Neural cell (in vitro differentiated cells): ENCODE measurements around the gene DIP2C. TPM values are rescaled to one million over a fixed set of nuclear protein-coding genes. Genes with fewer than 3 reads are reported as not detected.

Experiments
- H2AFZ ChIP-seq: fragments of 200-600, 300-800 bp; sonication (generic), shearing (Covaris generic); 2 replicates; pipeline ENCODE4 v1.6.0; 2014; ENCODE audit warnings: low read depth, mild to moderate bottlenecking, antibody characterized with exemption, low read length, moderate library complexity
- H3F3A ChIP-seq: fragments of 200-600 bp; shearing (Covaris generic); 2 replicates; pipeline ENCODE4 v1.6.1; 2016; ENCODE audit warnings: mild to moderate bottlenecking, moderate library complexity, mixed read lengths, antibody characterized with exemption, low read length; ENCODE audit not compliant: insufficient read depth, poor library complexity, severe bottlenecking
- H3K27ac ChIP-seq: fragments of 200-600, 300-800 bp; sonication (generic), shearing (Covaris generic); 2 replicates; pipeline ENCODE4 v1.5.1; 2014; ENCODE audit warnings: mild to moderate bottlenecking, low read length, moderate library complexity
- H3K27me3 ChIP-seq: fragments of 300-800, 200-600 bp; sonication (generic), shearing (Covaris generic); 2 replicates; pipeline ENCODE4 v1.6.0; 2014; ENCODE audit warnings: mild to moderate bottlenecking, low read depth, low read length, moderate library complexity; ENCODE audit not compliant: insufficient read depth
- H3K36me3 ChIP-seq: fragments of 300-800, 200-600 bp; sonication (generic), shearing (Covaris generic); 2 replicates; pipeline ENCODE4 v1.5.1; 2014; ENCODE audit warnings: mild to moderate bottlenecking, antibody characterized with exemption, low read length, moderate library complexity; ENCODE audit not compliant: insufficient read depth
- H3K4me2 ChIP-seq: fragments of 300-800, 200-600 bp; sonication (generic), shearing (Covaris generic); 2 replicates; pipeline ENCODE4 v1.6.0; 2014; ENCODE audit warnings: mild to moderate bottlenecking, low read length
- H3K4me3 ChIP-seq: fragments of 300-800, 200-600 bp; sonication (generic), shearing (Covaris generic); 2 replicates; pipeline ENCODE4 v1.5.1; 2014; ENCODE audit warnings: mild to moderate bottlenecking, low read length, moderate library complexity
- H3K79me2 ChIP-seq: fragments of 200-600 bp; shearing (Covaris generic); replicated peaks from 2 replicates; pipeline ENCODE4 v1.6.0; 2014; ENCODE audit warnings: mild to moderate bottlenecking, low read length, moderate library complexity; ENCODE audit not compliant: insufficient read depth
- H3K9ac ChIP-seq: fragments of 300-800, 200-600 bp; sonication (generic), shearing (Covaris generic); 2 replicates; pipeline ENCODE4 v1.6.1; 2016; ENCODE audit warnings: mild to moderate bottlenecking, low read length, mixed read lengths
- H3K9me2 ChIP-seq: fragments of 200-600 bp; shearing (Covaris generic); 2 replicates; pipeline ENCODE4 v1.6.1; 2016; ENCODE audit warnings: mild to moderate bottlenecking, low read length, mixed read lengths; ENCODE audit not compliant: insufficient read depth
- H3K9me3 ChIP-seq: fragments of 200-600, 300-800 bp; sonication (generic), shearing (Covaris generic); 2 replicates; pipeline ENCODE4 v1.6.1; 2016; ENCODE audit warnings: mild to moderate bottlenecking, mixed run types, low read length, moderate library complexity, mixed read lengths
- H4K20me1 ChIP-seq: fragments of 200-600 bp; shearing (Covaris generic); 2 replicates; pipeline ENCODE4 v1.6.1; 2016; ENCODE audit warnings: mild to moderate bottlenecking, mixed run types; ENCODE audit not compliant: insufficient read depth
- CTCF ChIP-seq: fragments of 450-650 bp; IDR thresholded peaks from 2 replicates; pipeline ENCODE4 v1.5.1; 2014; ENCODE audit warnings: antibody characterized with exemption, mild to moderate bottlenecking, moderate library complexity; ENCODE audit not compliant: poor library complexity, severe bottlenecking
- EP300 ChIP-seq: fragments of 450-650 bp; conservative IDR thresholded peaks from 2 replicates; pipeline ENCODE4 v1.6.1; 2014; ENCODE audit warnings: antibody characterized with exemption, mild to moderate bottlenecking, moderate library complexity; ENCODE audit not compliant: poor library complexity, severe bottlenecking
- EZH2 ChIP-seq: fragments of 200-600, 300-800 bp; shearing (Covaris generic), sonication (generic); IDR thresholded peaks from 2 replicates; pipeline ENCODE4 v1.6.1; 2014; ENCODE audit warnings: antibody characterized with exemption, low read length, borderline replicate concordance, mild to moderate bottlenecking; ENCODE audit not compliant: insufficient read depth, poor library complexity, severe bottlenecking
- MXI1 ChIP-seq: fragments of 450-650 bp; conservative IDR thresholded peaks from 2 replicates; pipeline ENCODE4 v1.6.1; 2014; ENCODE audit warnings: antibody characterized with exemption, mild to moderate bottlenecking; ENCODE audit not compliant: poor library complexity, severe bottlenecking
- POLR2AphosphoS5 ChIP-seq: IDR thresholded peaks from 2 replicates; pipeline ENCODE4 v1.6.1; 2012
- RAD21 ChIP-seq: fragments of 450-650 bp; conservative IDR thresholded peaks from 2 replicates; pipeline ENCODE4 v1.6.1; 2014; ENCODE audit warnings: antibody characterized with exemption, mild to moderate bottlenecking, moderate library complexity
- REST ChIP-seq: IDR thresholded peaks from 2 replicates; pipeline ENCODE4 v1.6.1; 2012; ENCODE audit warnings: borderline replicate concordance
- SMC3 ChIP-seq: fragments of 450-650 bp; conservative IDR thresholded peaks from 2 replicates; pipeline ENCODE4 v1.6.1; 2014; ENCODE audit warnings: antibody characterized with exemption, mild to moderate bottlenecking, moderate library complexity; ENCODE audit not compliant: poor library complexity
- TAF1 ChIP-seq: IDR thresholded peaks from 2 replicates; pipeline ENCODE4 v1.6.1; 2012; ENCODE audit warnings: low read depth
- polyA plus RNA-seq: library from polyadenylated mRNA; depleted of rRNA; stranded (reverse); fragments of >200 nt; gene quantifications from 2 replicates; pipeline ENCODE4 v1.2.3, GENCODE V29; 2014

The DIP2C gene
- polyA plus RNA-seq, 1 donor from 2014 or later = 24.1 TPM

GRCh38 chr10:373526-374309 is 315.8 kb downstream of the DIP2C start:
- H3K27ac ChIP-seq = no peak overlapping the region
- H3K79me2 ChIP-seq = no peaks in the 10 kb centered on the region
- no peaks in the 10 kb centered on the region for H3K27me3 ChIP-seq
- no peaks in the 10 kb centered on the region for H3K9me2 ChIP-seq
- H4K20me1 ChIP-seq = no peaks in the 10 kb centered on the region
- TF ChIP-seq SMC3 = no peak
- TF ChIP-seq REST = no peak
- TF ChIP-seq CTCF = no peak
- TF ChIP-seq EP300 = no peak
- no peak for TF ChIP-seq MXI1
- no peak for TF ChIP-seq RAD21
- TF ChIP-seq TAF1 = no peak
- no peak for TF ChIP-seq POLR2AphosphoS5
- no peak for TF ChIP-seq EZH2
- H3K4me3 ChIP-seq = no peak overlapping the region
- peaks cover 5% of the 10 kb centered on the region for H3K36me3 ChIP-seq
- H3K9ac ChIP-seq = no peak overlapping the region
- H3K4me2 ChIP-seq = no peak overlapping the region
- H3F3A ChIP-seq = no peaks in the 10 kb centered on the region
- H2AFZ ChIP-seq = no peak overlapping the region
- no peaks in the 10 kb centered on the region for H3K9me3 ChIP-seq

GRCh38 chr10:373015-373414 is 316.5 kb downstream of the DIP2C start:
- no peak overlapping the region for H3K27ac ChIP-seq
- no peak overlapping the region for H3K9ac ChIP-seq
- no peak overlapping the region for H3K4me2 ChIP-seq
- H3F3A ChIP-seq = no peaks in the 10 kb centered on the region
- no peak overlapping the region for H3K4me3 ChIP-seq
- no peaks in the 10 kb centered on the region for H3K9me2 ChIP-seq
- no peaks in the 10 kb centered on the region for H3K36me3 ChIP-seq
- H3K9me3 ChIP-seq = no peaks in the 10 kb centered on the region
- H4K20me1 ChIP-seq = no peaks in the 10 kb centered on the region
- H3K27me3 ChIP-seq = no peaks in the 10 kb centered on the region
- TF ChIP-seq SMC3 (no peak), EZH2 (no peak), CTCF (no peak), REST (no peak), MXI1 (no peak), RAD21 (no peak), TAF1 (no peak), POLR2AphosphoS5 (no peak), EP300 (no peak)
- no peaks in the 10 kb centered on the region for H3K79me2 ChIP-seq
- no peak overlapping the region for H2AFZ ChIP-seq
